GM18520 (cell line): Measurements from ENCODE around the gene PNPLA2.

Source experiments
- ATAC-seq: cut with Tn5 transposase; IDR thresholded peaks from one replicate; pipeline ENCODE4 v1.9.1; 2021; ENCODE audit not compliant: unreplicated experiment

The PNPLA2 gene

DNA sequence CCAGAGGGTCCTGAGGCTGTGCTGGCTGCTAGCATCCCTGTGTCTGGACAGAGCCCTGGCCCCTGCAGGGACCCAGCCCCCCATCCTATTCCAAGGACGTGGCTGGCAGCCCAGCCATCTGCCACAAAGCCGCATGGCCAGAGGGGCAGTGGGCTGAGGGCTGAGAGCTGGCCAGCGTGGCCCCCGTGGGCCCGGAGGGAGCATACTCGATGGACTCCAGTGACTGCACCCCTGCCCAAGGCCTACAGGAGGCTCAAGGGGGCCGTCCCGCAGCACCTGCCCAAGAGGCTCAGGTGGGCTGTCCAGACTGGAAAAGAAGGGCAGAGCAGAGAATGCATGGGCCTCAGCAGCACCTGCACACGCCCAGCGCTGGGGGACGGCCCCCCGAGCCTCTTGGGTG lies 37.1 kb downstream of the PNPLA2 start:
- no peak for ATAC-seq

DNA sequence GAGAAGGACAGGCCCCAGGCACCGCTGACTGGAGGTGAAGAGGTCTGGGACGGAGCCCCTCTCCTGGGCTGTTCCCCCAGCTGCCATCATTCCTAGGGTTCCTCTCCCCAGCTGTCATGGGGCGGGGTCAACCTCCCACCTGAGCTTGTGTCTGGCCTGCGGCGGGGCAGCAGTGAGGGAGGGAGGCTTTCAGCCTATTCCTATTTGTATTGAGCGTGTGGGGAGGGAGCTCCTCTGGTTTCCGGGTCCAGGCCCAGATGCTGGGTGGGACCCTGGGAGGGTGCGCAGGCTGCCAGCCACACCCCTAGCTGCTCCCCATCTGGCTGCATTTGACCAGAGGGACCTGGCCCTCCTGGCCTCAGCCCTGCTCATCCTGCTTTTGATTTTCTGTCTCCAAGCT lies 37.7 kb downstream of the PNPLA2 start:
- ATAC-seq: no peak

DNA sequence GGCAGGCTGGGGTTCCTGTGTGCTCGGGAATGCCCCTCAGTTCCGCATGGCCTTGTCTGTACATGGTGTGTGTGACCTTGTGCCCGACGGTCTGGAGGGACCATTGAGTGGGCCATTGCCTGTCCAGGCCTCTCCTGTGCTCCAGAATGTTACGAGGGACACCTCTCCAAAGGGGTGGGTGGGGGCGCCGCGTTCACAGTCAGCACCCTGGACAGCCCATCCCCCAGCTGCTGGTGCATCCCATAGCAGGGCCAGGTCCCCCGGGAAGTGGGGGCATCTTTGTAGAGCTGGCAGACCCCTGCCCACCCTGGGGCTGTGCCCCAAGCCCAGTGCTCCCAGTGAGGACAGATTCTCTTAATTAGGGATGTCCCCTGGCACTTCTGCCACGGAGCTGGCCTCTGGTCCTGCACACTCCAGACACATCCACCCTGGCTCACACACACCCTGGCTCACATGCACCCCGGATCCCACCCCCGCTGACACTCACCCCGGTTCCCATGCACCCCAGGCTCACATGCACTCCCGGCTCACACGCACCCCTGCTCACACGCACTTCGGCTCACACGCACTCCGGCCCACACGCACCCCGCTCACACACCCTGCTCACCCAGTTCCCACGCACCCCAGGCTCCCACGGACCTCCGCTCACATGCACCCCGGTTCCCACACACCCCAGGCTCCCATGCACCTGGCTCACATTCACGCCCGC lies 39.5 kb downstream of the PNPLA2 start:
- ATAC-seq: no peak

DNA sequence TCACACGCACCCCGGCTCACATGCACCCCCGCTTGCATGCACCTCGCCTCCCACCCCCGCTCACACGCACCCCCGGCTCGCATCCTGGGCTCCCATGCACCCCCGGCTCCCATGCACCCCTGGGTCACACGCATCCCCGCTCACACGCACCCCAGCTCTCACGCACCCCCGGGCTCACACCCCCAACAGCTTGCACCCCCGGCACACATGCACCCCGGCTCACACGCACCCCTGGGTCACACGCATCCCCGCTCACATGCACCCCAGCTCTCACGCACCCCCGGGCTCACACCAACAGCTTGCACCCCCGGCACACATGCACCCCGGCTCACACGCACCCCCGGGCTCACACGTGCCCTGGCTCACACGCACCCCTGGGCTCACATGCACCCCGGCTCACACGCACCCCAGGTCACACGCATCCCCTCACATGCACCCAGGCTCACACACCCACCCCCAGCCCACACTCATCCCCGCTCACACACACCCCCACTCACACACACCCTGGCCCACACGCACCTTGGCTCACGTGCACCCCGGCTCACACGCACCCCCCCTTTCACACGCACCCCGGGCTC lies 40.1 kb downstream of the PNPLA2 start:
- no peak for ATAC-seq

DNA sequence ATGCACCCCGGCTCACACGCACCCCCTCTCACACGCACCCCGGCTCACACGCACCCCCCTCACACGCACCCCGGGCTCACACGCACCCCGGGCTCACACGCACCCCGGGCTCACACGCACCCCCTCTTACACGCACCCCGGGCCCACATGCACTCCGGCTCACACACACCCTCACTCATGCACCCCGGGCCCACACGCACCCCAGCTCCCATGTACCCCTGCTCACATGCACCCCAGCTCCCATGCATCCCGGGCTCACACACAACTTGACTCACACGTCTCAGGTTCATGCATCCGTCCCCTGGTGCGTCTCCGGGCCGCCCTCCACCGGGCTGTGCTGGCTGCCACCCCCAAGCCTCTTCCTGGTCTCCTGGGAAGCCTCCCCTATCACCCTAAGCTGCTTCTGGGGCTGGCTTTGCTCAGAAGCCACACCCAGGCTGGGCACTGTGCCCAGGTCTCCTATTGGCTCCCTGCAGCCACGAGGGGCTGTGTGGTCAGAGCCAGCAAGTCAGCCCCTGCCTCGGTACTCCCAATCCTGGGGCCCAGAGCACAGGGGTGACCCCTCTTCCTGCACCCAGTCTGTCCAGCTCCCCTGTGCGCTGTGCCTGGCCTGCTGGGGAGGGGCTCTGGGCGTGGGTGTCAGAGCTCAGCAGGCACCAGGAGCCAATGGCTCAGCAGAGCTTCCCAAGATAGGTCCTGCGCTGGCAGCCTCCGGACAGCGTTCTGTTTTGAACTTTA lies 40.8 kb downstream of the PNPLA2 start:
- ATAC-seq: no peak

DNA sequence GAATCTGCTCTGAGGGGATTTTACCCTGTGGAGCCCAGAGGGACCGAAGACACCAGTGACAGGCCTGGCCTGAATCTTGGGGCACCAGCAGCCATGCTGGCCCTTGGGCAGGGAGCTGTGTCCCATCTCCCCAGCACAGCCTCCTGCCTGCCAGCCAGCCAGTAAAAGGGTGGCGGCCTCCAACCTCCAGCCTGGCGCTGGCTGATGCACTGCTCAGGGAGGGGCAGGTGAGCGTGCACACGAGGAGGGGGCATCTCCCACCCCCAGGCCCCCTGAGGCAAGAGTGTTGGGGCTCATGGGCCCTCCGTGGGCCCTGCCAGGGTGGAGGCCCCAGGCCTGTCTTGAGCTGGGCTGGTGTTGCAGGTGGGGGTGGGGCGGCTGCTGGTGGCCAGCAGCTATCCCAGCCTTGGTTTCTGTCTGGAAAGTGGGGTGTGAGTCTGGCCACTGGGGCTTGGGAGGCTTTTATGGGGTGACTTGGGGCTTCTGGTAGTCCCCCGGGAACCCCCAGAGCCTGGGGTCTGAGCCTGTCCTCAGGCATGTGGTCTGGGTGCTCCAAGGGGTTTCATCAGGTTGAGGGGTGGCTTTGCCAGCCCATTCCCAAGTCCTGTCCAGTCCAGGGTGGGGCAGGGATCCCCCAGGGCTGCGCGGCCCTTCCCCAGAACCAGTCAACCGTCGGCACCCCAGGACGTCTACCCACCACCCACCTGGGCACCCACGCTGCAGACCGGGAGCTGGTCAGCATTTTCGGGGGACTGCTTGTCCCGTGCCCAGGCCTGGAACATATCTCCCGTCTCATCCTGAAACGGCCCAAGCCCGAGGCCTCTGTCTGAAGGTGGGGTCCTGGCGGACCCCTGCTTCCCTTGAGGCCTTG lies 41.8 kb downstream of the PNPLA2 start:
- no peak for ATAC-seq

DNA sequence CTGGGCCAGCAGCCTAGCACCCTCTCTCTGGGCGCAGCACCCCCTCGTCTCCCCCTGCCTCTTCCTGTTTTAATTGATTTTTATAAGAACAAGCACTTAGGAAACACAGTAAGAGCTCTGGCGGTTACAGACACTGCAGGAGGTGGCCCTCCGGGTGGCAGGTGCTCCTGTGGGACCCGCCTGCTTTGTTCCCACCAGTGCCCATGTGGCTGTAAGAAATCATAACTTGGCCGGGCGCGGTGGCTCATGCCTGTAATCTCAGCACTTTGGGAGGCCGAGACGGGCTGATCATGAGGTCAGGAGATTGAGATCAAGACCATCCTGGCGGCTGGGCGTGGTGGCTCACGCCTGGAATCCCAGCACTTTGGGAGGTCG lies 42.4 kb downstream of the PNPLA2 start:
- no peak for ATAC-seq

DNA sequence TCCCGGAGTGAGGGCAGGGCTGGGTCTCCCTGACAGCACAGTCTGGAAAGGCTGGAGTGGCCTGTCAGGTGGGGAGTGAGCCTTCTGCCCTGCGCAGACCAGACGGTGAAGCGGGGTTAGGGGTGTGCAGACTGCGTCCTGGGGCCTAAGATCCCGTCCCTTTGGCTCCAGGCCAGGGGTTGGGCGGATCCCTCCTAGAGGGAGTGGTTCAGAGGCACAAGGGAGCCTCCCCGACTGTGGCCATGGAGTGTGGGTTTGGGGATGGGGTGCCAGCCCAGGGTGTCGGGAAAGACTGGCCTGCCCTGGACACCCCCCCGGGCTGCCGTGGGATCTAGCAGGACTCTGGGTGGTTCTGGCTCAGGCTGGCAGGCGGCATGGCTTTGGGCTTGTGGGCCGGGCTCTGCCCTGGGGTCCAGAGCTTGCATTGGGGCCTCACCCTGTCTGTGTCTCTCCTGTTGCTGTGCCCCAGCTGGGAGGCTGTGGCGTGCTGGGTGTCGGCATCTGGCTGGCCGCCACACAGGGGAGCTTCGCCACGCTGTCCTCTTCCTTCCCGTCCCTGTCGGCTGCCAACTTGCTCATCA lies 43.5 kb downstream of the PNPLA2 start:
- ATAC-seq: no peak

DNA sequence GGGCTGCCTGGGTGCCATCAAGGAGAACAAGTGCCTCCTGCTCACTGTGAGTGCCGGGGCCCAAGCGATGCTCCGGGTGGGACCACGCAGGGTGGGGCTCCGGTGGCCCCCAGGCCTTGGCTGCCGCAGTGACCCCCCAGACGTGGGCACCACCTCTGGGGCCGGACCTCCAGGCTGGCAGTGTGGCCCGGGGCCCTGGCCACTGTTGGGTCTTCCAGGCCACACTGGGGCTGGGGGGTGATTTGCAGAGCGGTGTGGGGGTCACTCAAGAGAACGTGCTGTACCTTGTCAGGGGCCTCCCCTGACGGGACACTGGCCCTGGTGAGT lies 43.9 kb downstream of the PNPLA2 start:
- ATAC-seq: no peak

DNA sequence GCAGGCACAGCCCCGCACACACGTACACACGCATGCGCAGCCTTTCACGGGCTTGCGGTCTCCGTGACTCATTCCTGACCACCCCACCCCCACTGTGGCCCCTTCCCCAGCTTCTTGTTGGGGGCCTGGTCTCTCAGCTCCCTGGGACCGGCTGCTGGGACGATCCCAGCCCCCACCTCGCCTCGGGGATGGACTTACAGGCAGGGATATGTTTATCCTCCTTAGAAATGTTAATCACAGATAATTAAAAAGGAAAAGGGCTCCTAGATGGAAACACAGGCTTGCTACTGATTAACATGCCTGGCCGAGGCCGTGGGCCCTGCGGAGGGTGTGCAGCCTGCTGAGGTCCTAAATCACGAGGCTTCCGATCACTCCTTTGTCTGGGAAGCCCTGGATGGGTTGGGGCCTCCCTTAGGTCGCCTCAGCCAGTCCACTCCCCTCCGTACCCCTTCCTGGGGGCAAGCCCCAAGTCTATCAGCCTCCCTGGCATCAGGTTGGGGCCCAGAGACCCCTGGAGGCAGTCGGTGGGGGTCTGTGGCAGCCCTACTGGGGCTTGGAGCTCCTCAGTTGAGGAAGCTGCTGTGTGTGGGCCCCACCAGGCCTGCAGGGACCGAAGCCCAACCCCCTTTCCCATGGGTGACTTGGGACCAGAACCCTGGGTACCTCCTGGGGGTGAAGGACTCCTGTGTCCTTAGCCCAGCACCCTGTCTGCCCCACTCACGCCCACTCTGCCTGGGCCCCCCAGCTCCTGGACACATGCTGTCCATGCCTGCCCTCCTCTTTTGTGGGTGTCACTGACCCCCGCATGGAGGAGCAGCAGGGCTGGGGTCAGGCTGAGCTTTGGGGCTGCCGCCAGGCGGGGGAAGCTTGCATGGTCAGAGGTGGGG lies 44.6 kb downstream of the PNPLA2 start:
- no peak for ATAC-seq

DNA sequence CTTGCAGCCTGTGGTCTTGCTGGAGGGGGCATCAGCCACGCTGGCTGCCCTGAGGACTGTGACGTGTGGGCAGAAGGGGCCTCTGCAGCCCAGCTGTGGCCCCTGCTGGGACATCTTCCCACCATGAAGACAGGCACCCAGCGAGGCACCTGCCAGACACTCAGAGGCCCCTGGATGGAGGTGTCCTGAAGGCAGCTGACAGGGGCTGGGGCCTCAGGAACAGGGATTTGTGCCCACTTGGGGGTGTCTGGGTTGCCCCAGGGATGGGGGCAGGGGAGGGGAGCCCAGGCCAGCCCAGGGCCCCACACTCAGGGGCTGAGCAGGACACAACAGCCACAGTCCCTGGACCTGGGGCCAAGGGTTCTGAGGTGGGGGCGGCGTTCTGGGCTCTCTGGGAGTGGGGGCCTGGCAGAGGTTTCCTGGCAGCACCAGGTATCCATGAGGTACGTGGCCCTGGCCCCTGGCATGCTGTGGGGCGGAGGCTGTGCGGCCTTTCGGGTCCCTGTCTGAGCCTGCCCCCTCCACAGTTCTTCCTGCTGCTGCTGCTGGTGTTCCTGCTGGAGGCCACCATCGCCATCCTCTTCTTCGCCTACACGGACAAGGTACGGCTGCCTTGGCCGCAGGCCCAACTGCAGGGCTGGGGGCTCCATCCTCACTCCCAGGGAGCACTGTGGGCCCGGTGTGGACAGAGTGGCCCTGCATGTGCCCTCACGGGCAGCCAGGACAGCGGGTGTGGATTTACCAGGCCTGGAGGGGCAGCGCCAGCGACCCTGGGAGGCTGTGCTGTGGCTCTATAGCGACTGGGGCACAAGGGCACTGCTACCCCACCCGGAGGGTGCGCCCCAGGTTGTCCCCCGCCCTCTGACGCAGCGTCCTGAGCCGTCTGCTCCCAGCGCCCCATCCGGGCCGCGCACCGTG lies 45.5 kb downstream of the PNPLA2 start:
- ATAC-seq: no peak

DNA sequence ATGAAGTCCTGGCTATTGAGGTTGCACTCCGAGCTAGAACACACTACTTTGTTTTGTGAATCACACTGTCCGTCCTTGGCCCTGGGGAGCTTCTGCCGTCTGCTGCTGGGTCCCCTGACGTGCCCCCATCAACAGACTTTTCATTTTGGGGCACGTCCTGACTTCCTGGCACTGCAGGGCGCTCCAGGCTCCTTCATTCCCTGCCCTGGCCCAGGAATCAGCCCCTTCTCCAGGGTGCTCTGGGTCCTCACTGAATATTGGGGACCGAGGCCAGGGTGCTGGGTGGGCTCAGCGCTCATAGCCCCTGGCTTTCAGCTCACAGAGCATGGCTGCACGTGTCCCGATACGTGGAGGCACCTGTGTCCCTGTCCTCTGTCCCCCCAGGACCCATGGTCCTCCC lies 46.2 kb downstream of the PNPLA2 start:
- no peak for ATAC-seq

DNA sequence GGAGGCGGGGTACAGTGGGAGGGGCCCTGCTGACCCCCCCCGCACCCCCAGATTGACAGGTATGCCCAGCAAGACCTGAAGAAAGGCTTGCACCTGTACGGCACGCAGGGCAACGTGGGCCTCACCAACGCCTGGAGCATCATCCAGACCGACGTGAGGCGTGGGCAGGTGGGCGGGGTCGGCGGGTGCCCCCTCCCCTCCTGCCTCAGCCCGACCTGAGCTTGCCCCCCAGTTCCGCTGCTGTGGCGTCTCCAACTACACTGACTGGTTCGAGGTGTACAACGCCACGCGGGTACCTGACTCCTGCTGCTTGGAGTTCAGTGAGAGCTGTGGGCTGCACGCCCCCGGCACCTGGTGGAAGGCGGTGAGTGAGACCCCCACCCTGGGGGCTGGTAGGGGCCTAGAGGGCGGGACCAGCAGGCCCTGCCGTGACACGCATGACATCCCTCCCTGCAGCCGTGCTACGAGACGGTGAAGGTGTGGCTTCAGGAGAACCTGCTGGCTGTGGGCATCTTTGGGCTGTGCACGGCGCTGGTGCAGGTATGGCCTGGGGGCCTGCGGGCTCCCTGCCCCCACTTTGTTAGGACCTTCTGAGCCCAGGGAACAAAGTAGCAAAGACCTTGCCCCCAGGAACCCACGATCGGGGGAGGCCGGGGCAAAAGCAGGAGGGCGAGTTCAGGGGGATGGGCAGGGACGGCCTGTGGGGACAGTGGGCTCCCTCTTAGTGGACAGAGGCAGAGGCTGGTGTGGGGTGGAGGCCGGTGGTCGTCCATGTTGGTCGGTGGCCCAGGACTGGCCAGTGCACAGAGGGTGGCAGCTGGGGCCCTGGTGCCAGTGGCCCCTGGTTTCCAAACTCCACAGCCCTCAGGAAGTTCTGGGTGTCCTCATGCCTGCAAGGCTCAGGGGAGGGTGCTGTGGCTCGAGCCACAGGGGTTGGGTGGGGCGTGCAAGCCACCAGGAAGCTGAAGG lies 47.0 kb downstream of the PNPLA2 start:
- ATAC-seq: no peak

DNA sequence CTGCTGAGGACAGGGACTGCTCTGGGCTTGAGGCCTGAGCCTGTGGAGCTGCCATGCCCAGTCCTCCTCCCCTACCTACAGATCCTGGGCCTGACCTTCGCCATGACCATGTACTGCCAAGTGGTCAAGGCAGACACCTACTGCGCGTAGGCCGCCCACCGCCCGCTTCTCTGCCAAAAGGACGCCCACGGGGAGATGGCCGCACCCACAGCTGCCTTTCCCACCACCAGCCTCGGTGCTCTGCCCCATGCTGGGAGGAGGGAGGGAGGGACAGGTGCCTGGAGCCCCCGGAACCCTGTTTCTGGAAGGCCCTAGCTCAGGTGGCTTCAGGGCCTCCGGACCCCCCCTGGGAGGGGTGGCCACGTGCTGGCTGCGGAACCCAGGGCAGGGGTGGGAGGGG lies 47.8 kb downstream of the PNPLA2 start:
- no peak for ATAC-seq

DNA sequence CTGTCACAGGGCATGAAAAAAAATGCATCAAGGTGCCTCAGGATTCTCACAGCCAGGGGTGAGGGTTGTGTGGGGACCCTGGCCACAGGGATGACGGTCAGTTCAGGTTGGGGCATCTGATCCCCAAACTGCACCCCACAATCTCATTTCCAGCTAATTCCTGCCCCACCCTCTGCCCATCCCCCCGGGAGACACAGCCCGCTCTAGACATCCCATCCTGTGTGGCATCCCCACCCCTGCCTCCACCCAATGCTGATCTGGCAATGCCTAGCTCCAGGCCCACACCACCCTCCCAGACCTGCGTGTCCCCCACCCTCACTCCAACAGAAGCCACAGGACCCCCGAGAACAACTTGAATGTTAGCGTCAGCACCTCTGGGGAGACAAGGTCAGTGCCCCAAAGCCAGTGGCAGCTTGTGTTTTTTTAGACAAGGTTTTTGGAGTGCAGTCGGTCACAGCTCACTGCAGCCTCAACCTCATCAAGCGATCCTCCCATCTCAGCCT lies 49.2 kb downstream of the PNPLA2 start:
- ATAC-seq: no peak

DNA sequence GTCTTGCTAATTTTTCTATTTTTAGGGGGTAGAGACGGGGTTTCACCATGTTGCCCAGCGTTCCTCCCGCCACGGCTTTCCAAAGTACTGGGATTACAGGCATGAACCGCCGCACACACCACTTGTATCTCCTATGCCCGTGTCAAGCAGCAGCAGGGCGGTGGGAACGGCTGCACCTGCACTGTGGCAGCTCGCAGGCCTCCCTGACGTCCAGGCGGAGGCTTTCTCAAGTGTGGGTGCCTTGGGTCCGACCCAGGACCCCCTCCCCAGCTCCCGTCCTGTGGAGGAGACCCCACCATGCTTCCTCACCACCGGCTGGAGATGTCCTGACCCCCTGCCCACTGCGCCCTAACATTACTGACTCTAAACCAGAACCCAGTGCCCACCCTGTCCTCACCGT lies 49.7 kb downstream of the PNPLA2 start:
- ATAC-seq: no peak

DNA sequence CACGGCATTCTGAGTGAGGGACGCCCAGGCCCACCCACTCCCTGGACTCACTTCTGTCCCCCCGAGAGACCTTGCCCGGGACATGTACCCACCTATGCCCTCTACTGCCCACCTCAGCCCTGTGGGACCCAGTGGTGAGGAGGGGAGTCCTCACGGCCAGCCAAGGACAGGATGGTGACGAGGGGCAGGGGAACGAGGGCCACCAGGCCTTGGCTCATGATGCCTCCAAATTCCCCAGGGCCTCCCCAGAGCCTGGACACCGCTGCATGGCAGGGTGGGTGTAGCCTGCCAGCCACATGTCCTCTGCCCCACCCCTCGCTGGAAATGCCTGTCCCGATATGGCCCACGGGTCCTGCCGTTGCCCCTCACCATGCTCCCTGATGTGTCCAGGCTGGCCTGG lies 50.1 kb downstream of the PNPLA2 start:
- no peak for ATAC-seq
